ENCODE data around the gene TMEM126A.
"Not testable (repeated sequence)": the region's sequence is repeated elsewhere in the genome, so short reads cannot be mapped to it uniquely, and the experiment has no call there.

TMEM126A gene

GRCh38 chr11:85666687-85667086 lies 18.9 kb downstream of the TMEM126A start:
- DNase-seq (no peak), ATAC-seq (ENCODE audit: insufficient read depth, low read depth) (no peak)
- Histone ChIP-seq H3K9me3 (ENCODE audit: insufficient read depth, low read length, severe bottlenecking) (no peaks in the 10 kb centered on the region), H4K20me1 (ENCODE audit: insufficient read depth, low read length) (peaks cover 25% of the 10 kb centered on the region), H3K79me2 (ENCODE audit: insufficient read depth, low read length) (peaks cover 35% of the 10 kb centered on the region), H3K27ac (ENCODE audit: low read length) (no peak overlapping the region), H2AFZ (ENCODE audit: low read depth, low read length) (peak overlapping the region; percentile 31; the same call in 1 of the 2 replicates), H3K4me1 (ENCODE audit: insufficient read depth, low read length) (peaks cover 24% of the 10 kb centered on the region), H3K27me3 (ENCODE audit: insufficient read depth, low read length, poor library complexity) (no peaks in the 10 kb centered on the region), H3K4me3 (ENCODE audit: low read depth in 1 of 2, low read length in 2 of 2) (no peak overlapping the region), H3K36me3 (ENCODE audit: insufficient read depth, low read length) (peaks cover 22% of the 10 kb centered on the region), H3K9ac (ENCODE audit: low read depth, low read length) (no peak overlapping the region), H3K4me2 (ENCODE audit: insufficient read depth, low read length) (no peak overlapping the region)
- TF ChIP-seq CTCF (IDR thresholded peaks at IDR 0.05; ENCODE audit: borderline replicate concordance, extremely low read depth, low read length, poor library complexity, severe bottlenecking): no peak
- TF ChIP-seq EZH2 (IDR thresholded peaks at IDR 0.05; ENCODE audit: borderline replicate concordance, low read depth, low read length, severe bottlenecking): no peak

GRCh38 chr11:85668157-85668556 lies 20.4 kb downstream of the TMEM126A start:
- TF ChIP-seq CTCF (IDR thresholded peaks at IDR 0.05; ENCODE audit: borderline replicate concordance, extremely low read depth, low read length, poor library complexity, severe bottlenecking) (no peak), EZH2 (IDR thresholded peaks at IDR 0.05; ENCODE audit: borderline replicate concordance, low read depth, low read length, severe bottlenecking) (no peak)
- Histone ChIP-seq H3K4me2 (ENCODE audit: insufficient read depth, low read length) (no peak overlapping the region), H3K27ac (ENCODE audit: low read length) (no peak overlapping the region), H3K9me3 (ENCODE audit: insufficient read depth, low read length, severe bottlenecking) (no peaks in the 10 kb centered on the region), H3K4me1 (ENCODE audit: insufficient read depth, low read length) (peaks cover 10% of the 10 kb centered on the region), H3K79me2 (ENCODE audit: insufficient read depth, low read length) (peaks cover 21% of the 10 kb centered on the region), H3K9ac (ENCODE audit: low read depth, low read length) (no peak overlapping the region), H3K4me3 (ENCODE audit: low read depth in 1 of 2, low read length in 2 of 2) (no peak overlapping the region), H3K36me3 (ENCODE audit: insufficient read depth, low read length) (peaks cover 9% of the 10 kb centered on the region), H4K20me1 (ENCODE audit: insufficient read depth, low read length) (peaks cover 12% of the 10 kb centered on the region), H2AFZ (ENCODE audit: low read depth, low read length) (no peak overlapping the region), H3K27me3 (ENCODE audit: insufficient read depth, low read length, poor library complexity) (no peaks in the 10 kb centered on the region)
- ATAC-seq (ENCODE audit: insufficient read depth, low read depth) (no peak), DNase-seq (no peak)

- not testable (repeated sequence) for H3K4me1 ChIP-seq (ENCODE audit: insufficient read depth, low read length); H3K4me3 ChIP-seq (ENCODE audit: low read depth in 1 of 2, low read length in 2 of 2)
These were observed 23.3 kb downstream of the TMEM126A start for GRCh38 chr11:85670949-85671663.

GRCh38 chr11:85672105-85672902 lies 24.5 kb downstream of the TMEM126A start:
- Histone ChIP-seq H3K4me3 (ENCODE audit: low read depth in 1 of 2, low read length in 2 of 2) (no peak overlapping the region), H3K4me2 (ENCODE audit: insufficient read depth, low read length) (no peak overlapping the region), H3K9ac (ENCODE audit: low read depth, low read length) (no peak overlapping the region), H3K36me3 (ENCODE audit: insufficient read depth, low read length) (no peaks in the 10 kb centered on the region), H3K4me1 (ENCODE audit: insufficient read depth, low read length) (no peaks in the 10 kb centered on the region), H3K9me3 (ENCODE audit: insufficient read depth, low read length, severe bottlenecking) (no peaks in the 10 kb centered on the region), H3K27me3 (ENCODE audit: insufficient read depth, low read length, poor library complexity) (peaks cover 32% of the 10 kb centered on the region), H2AFZ (ENCODE audit: low read depth, low read length) (no peak overlapping the region), H3K79me2 (ENCODE audit: insufficient read depth, low read length) (no peaks in the 10 kb centered on the region), H4K20me1 (ENCODE audit: insufficient read depth, low read length) (no peaks in the 10 kb centered on the region), H3K27ac (ENCODE audit: low read length) (no peak overlapping the region)
- DNase-seq: no peak
- no peak for TF ChIP-seq EZH2 (IDR thresholded peaks at IDR 0.05; ENCODE audit: borderline replicate concordance, low read depth, low read length, severe bottlenecking)
- no peak for TF ChIP-seq CTCF (IDR thresholded peaks at IDR 0.05; ENCODE audit: borderline replicate concordance, extremely low read depth, low read length, poor library complexity, severe bottlenecking)
- no peak for ATAC-seq (ENCODE audit: insufficient read depth, low read depth)

More at GRCh38 chr11:85670949-85671663, 23.3 kb downstream of the TMEM126A start:
- not testable (repeated sequence) for H3K9ac ChIP-seq (ENCODE audit: low read depth, low read length); ATAC-seq (ENCODE audit: insufficient read depth, low read depth); H4K20me1 ChIP-seq (ENCODE audit: insufficient read depth, low read length); H3K36me3 ChIP-seq (ENCODE audit: insufficient read depth, low read length); H3K27ac ChIP-seq (ENCODE audit: low read length); DNase-seq; H3K4me2 ChIP-seq (ENCODE audit: insufficient read depth, low read length); H3K79me2 ChIP-seq (ENCODE audit: insufficient read depth, low read length); H3K9me3 ChIP-seq (ENCODE audit: insufficient read depth, low read length, severe bottlenecking); H2AFZ ChIP-seq (ENCODE audit: low read depth, low read length)
- peaks cover 26% of the 10 kb centered on the region for H3K27me3 ChIP-seq (ENCODE audit: insufficient read depth, low read length, poor library complexity)
